RWPE2 (cell line): Measurements from ENCODE around the gene GMCL2.

Experiments used
- ATAC-seq: fragments of 200-7000 bp; cut with Tn5 transposase; 3 replicates; pipeline ENCODE4 v1.9.1; 2021; ENCODE audit warnings: low read depth
- DNase-seq: peaks from one replicate; pipeline ENCODE4 v3.0.0-alpha.2; 2020; ENCODE audit warnings: low spot score
- H3K27ac ChIP-seq: fragments of 450-650 bp; 2 replicates; pipeline ENCODE4 v1.5.1; 2017; ENCODE audit warnings: mild to moderate bottlenecking; ENCODE audit not compliant: poor library complexity, severe bottlenecking
- H3K27me3 ChIP-seq: fragments of 250-450 bp; sonication (Bioruptor Pico); 2 replicates; pipeline ENCODE4 v1.5.1; 2021; ENCODE audit warnings: mild to moderate bottlenecking, moderate library complexity; ENCODE audit not compliant: insufficient read depth, poor library complexity, severe bottlenecking
- H3K36me3 ChIP-seq: fragments of 250-450 bp; sonication (Bioruptor Pico); 2 replicates; pipeline ENCODE4 v1.5.1; 2020; ENCODE audit warnings: low read depth, mild to moderate bottlenecking, moderate library complexity
- H3K4me1 ChIP-seq: fragments of 250-450 bp; sonication (Bioruptor Pico); 2 replicates; pipeline ENCODE4 v1.5.1; 2021; ENCODE audit warnings: mild to moderate bottlenecking, moderate library complexity; ENCODE audit not compliant: insufficient read depth, poor library complexity, severe bottlenecking
- H3K4me3 ChIP-seq: fragments of 250-450 bp; sonication (Bioruptor Pico); 2 replicates; pipeline ENCODE4 v1.5.1; 2021; ENCODE audit warnings: mild to moderate bottlenecking, moderate library complexity; ENCODE audit not compliant: severe bottlenecking
- H3K9me3 ChIP-seq: fragments of 250-450 bp; sonication (Bioruptor Pico); 2 replicates; pipeline ENCODE4 v1.5.1; 2021; ENCODE audit warnings: mild to moderate bottlenecking, moderate library complexity; ENCODE audit not compliant: severe bottlenecking
- TF ChIP-seq, protein P1 (sequence below): fragments of 450-650 bp; IDR thresholded peaks from one replicate; pipeline ENCODE4 v1.5.1; 2017; ENCODE audit warnings: mild to moderate bottlenecking, moderate library complexity; ENCODE audit not compliant: poor library complexity, severe bottlenecking

The GMCL2 gene

DNA sequence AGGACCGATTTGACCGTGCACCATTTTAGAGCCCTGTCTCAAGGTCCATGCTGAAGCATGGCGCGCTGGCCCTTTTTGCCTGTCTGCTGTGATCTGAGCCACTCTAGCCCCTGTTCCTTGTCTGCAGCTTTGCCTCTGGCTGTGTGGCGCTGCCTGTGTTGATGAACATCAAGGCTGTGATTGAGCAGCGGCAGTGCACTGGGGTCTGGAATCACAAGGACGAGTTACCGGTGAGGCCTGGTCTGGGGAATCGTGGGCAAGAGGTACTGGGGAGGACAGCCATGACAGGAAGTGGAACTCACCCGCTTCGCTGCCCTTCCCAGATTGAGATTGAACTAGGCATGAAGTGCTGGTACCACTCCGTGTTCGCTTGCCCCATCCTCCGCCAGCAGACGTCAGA is 39.8 kb downstream of the GMCL2 start:
- Histone ChIP-seq H3K4me3 (no peak overlapping the region), H3K4me1 (peaks cover 9% of the 10 kb centered on the region), H3K36me3 (peaks cover 97% of the 10 kb centered on the region), H3K27me3 (no peaks in the 10 kb centered on the region), H3K9me3 (no peaks in the 10 kb centered on the region), H3K27ac (no peak overlapping the region)
- ATAC-seq, result no peak
- DNase-seq, result no peak
- TF ChIP-seq, protein P1, sequence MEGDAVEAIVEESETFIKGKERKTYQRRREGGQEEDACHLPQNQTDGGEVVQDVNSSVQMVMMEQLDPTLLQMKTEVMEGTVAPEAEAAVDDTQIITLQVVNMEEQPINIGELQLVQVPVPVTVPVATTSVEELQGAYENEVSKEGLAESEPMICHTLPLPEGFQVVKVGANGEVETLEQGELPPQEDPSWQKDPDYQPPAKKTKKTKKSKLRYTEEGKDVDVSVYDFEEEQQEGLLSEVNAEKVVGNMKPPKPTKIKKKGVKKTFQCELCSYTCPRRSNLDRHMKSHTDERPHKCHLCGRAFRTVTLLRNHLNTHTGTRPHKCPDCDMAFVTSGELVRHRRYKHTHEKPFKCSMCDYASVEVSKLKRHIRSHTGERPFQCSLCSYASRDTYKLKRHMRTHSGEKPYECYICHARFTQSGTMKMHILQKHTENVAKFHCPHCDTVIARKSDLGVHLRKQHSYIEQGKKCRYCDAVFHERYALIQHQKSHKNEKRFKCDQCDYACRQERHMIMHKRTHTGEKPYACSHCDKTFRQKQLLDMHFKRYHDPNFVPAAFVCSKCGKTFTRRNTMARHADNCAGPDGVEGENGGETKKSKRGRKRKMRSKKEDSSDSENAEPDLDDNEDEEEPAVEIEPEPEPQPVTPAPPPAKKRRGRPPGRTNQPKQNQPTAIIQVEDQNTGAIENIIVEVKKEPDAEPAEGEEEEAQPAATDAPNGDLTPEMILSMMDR, result no peak

DNA sequence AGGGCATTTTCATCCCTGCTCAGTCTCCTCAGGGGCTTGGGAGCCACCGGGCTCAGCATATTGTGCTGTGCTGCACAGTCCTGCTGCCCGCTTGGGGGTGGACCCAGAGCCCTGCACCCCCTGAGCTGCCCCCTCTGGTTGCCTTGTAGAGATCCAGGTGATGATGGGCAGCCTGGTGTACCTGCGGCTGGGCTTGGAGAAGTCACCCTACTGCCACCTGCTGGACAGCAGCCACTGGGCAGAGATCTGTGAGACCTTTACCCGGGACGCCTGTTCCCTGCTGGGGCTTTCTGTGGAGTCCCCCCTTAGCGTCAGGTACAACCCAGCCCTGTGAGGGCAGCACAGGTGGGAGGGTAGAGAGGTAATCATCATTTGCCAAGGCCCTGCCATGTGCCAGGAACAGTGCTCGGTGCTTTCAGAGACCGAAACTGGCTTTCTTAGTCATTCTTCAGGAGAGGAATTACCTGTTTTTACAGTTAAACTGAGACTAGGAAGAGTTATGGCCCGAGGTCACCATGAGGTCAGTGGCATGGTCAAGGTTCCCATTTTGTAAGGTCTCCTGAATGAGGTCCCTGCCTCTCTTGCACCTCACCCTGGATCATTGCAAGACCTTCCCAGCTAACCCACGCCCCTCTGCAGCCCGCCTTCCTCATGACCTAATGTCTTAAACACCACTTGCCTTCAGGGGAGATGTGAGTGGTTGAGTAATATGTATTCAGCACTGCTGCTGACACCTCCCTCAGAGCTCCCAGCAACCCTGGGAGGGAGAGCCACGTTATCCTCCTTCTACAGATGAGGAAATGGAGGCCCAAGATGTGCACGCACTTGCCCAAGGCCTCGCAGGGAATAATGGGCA is 41.0 kb downstream of the GMCL2 start:
- TF ChIP-seq, protein P1, result peak; percentile 98
- ATAC-seq (peak; percentile 81), DNase-seq (peak; percentile 88)
- Histone ChIP-seq H3K36me3 (peaks cover 95% of the 10 kb centered on the region), H3K4me1 (peaks cover 8% of the 10 kb centered on the region), H3K27me3 (no peaks in the 10 kb centered on the region), H3K4me3 (no peak overlapping the region), H3K9me3 (no peaks in the 10 kb centered on the region), H3K27ac (peak overlapping the region; percentile 1)

DNA sequence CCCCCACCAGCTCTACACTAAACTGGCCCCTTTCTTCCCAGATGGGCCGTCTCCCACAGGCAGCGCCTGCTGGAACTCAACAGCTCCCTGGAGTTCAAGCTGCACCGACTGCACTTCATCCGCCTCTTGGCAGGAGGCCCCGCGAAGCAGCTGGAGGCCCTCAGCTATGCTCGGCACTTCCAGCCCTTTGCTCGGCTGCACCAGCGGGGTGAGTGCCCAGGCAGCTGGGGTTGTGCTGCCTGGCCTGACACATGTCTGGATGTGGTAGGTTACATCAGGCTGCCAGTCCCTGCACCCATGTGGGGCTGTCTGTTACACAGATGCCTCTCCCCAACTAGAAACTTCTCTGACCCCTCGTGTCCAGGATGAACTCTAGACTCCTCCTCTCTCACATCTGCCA is 43.3 kb downstream of the GMCL2 start:
- ATAC-seq (no peak), DNase-seq (no peak)
- Histone ChIP-seq H3K27me3 (no peaks in the 10 kb centered on the region), H3K9me3 (no peaks in the 10 kb centered on the region), H3K4me1 (peaks cover 8% of the 10 kb centered on the region), H3K27ac (no peak overlapping the region), H3K36me3 (peaks cover 77% of the 10 kb centered on the region), H3K4me3 (no peak overlapping the region)
- TF ChIP-seq, protein P1, result no peak

DNA sequence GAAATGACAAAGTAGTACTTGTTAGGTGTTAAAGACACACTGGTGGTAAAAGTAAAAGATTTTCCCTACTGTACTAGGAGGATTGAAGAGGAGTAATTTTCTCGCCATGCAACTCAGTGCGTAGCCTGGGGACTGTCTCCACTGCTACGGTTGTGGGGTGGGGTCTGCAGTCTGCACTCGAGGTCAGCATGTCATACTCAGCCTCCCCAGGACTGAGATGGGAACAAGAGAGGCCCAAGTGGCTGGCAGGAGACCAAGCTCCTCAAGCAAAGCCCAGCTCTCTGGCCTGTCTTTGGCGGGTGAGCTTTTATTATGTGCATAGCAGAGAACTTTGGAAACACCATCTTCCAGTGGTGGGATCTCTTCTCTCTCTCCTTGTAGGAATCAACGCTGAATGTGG is 43.9 kb downstream of the GMCL2 start:
- Histone ChIP-seq H3K27ac (no peak overlapping the region), H3K4me3 (no peak overlapping the region), H3K36me3 (peaks cover 77% of the 10 kb centered on the region), H3K9me3 (no peaks in the 10 kb centered on the region), H3K4me1 (peaks cover 8% of the 10 kb centered on the region), H3K27me3 (no peaks in the 10 kb centered on the region)
- ATAC-seq, result no peak
- TF ChIP-seq, protein P1, result no peak
- DNase-seq, result no peak

DNA sequence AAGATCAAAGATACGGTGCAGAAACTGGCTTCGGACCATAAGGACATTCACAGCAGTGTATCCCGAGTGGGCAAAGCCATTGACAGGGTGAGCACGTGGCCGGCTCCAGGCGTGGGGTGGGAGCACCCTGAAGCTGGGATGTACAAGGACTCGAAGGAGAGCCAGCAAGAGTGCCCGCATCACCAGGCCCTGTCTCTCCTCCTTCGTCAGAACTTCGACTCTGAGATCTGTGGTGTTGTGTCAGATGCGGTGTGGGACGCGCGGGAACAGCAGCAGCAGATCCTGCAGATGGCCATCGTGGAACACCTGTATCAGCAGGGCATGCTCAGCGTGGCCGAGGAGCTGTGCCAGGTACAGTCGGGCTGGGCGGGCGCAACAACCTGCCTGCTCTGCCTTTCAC is 44.5 kb downstream of the GMCL2 start:
- Histone ChIP-seq H3K27me3 (no peaks in the 10 kb centered on the region), H3K27ac (no peak overlapping the region), H3K4me3 (no peak overlapping the region), H3K9me3 (no peaks in the 10 kb centered on the region), H3K4me1 (peaks cover 8% of the 10 kb centered on the region), H3K36me3 (peaks cover 71% of the 10 kb centered on the region)
- no peak for DNase-seq
- TF ChIP-seq, protein P1, result no peak
- ATAC-seq, result no peak
